Motor neuron (in vitro differentiated cells): ENCODE results near the gene ZNF408. TPM values are rescaled to one million over a fixed set of nuclear protein-coding genes. Genes with fewer than 3 reads are reported as not detected.
"Not testable (repeated sequence)": the region's sequence is repeated elsewhere in the genome, so short reads cannot be mapped to it uniquely, and the experiment has no call there.

Experiments used
- ATAC-seq, 8 experiments: fragments of 200-7000 bp; cut with Tn5 transposase; replicated peaks in 6 of 8; 2 replicates each; pipeline ENCODE4 v1.8.0; 2021; ENCODE audit warnings: mild to moderate bottlenecking in 8 of 8, moderate library complexity in 8 of 8
- H3K27ac ChIP-seq, 2 donors: fragments of 250-450 bp; sonication (Bioruptor Pico); 2 replicates each; pipeline ENCODE4 v1.9.0; 2021; ENCODE audit warnings: antibody characterized with exemption in 2 of 2, mild to moderate bottlenecking in 2 of 2, moderate library complexity in 1 of 2
- H3K4me1 ChIP-seq, 2 donors: fragments of 250-450 bp; sonication (Bioruptor Pico); replicated peaks in 1 of 2; 2 replicates each; pipeline ENCODE4 v1.6.1; 2021; ENCODE audit warnings: antibody characterized with exemption in 2 of 2, mild to moderate bottlenecking in 2 of 2, moderate library complexity in 1 of 2
- H3K4me3 ChIP-seq, 5 donors: fragments of 250-450 bp; sonication (Bioruptor Pico); 2 replicates each; pipeline ENCODE4 v1.9.0; 2021; ENCODE audit warnings: antibody characterized with exemption in 5 of 5, mild to moderate bottlenecking in 5 of 5, moderate library complexity in 4 of 5
- WGBS, 10 experiments: fragments of 450-650 bp; shearing (Covaris generic); methylation state at CpG; one replicate each; pipeline ENCODE4 v1.0.0; 2022; 5-methylcytosine and 5-hydroxymethylcytosine counted together
- in situ Hi-C, 9 experiments: fragments of 400-800 bp; cut with MboI; loops; one replicate each; pipeline ENCODE4 v1.15.0; 2021; ENCODE audit warnings: low sequenced_read_pairs in 9 of 9, low pct_unique_long_range_greater_than_20kb in 2 of 9; ENCODE audit not compliant: unreplicated experiment in 9 of 9
- total RNA-seq, 8 experiments: library from RNA; unstranded; fragments of 300-600 nt; gene quantifications; 2 replicates each; pipeline versions ENCODE4 v1.2.3 to v1.2.4, GENCODE V29; 2022

Gene ZNF408
- total RNA-seq, 8 experiments from 2014 or later: 9.5 to 15.6 (median 12.8) TPM

- Histone ChIP-seq H3K4me3 (no peak overlapping the region), H3K27ac (no peak overlapping the region), H3K4me1 (no peaks in the 10 kb centered on the region)
- in situ Hi-C loops: no loop called here
- no peak for ATAC-seq
- 67 to 95% (median 82%) methylated on average over 1 to 7 of the region's 7 CpGs for WGBS, 10 experiments
These were observed 12.2 kb downstream of the ZNF408 start for GRCh38 chr11:46712874-46713576.

- H3K27ac ChIP-seq, H3K4me3 ChIP-seq, ATAC-seq, H3K4me1 ChIP-seq, in situ Hi-C loops: not testable (repeated sequence)
- 80 to 84% methylated on average over 1 to 2 of the region's 2 CpGs; no CpG with 5 or more reads in 8 of the 10 experiments for WGBS, 10 experiments
These were observed 17.0 kb downstream of the ZNF408 start for GRCh38 chr11:46717825-46718154.

DNA sequence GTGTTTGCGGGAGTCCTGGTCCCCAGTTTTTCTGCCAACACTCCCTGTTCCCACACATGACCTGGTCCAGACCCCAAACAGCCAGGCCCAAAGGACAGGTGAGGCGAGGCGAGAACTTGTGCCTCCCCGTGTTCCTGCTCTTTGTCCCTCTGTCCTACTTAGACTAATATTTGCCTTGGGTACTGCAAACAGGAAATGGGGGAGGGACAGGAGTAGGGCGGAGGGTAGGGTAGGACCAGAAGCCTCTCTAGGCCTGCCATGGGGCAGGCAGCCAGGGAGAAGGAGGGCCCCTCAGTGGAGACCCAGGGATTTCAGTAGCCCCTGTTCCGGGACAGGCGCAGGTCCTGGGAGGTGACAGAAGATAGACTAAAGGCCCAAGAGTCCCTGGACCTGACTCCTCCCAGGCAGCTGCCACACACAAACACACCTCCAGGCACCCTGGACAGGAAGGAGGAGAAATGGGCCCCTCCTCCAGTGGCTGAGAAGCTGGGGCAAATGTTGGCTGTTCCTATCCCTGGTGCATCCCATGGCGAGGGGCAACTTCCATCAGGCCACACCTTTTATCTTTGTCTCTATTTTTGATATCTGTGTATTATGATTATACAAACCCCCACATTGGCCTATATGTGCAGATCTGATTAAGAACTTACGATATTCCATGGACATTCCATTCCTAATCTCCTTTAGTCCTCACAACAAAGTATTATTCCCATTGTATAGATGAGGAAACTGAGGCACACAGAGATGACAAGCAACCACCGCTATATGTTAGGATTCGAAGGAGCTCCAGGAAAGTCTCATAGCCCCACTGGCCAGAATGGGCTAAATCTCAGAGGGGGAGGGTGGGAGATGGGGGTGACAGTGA lies 17.6 kb downstream of the ZNF408 start:
- peak in 2 of 8 experiments; percentile 17 to 25 for ATAC-seq
- Histone ChIP-seq H3K4me1 (peaks cover 0 to 6% of the 10 kb centered on the region in 2 donors), H3K4me3 (no peak overlapping the region), H3K27ac (no peak overlapping the region)
- WGBS, 10 experiments: 85 to 100% (median 100%) methylated on average over 1 to 6 of the region's 11 CpGs; no CpG with 5 or more reads in 3 of the 10 experiments
- in situ Hi-C loops: no loop called here

DNA sequence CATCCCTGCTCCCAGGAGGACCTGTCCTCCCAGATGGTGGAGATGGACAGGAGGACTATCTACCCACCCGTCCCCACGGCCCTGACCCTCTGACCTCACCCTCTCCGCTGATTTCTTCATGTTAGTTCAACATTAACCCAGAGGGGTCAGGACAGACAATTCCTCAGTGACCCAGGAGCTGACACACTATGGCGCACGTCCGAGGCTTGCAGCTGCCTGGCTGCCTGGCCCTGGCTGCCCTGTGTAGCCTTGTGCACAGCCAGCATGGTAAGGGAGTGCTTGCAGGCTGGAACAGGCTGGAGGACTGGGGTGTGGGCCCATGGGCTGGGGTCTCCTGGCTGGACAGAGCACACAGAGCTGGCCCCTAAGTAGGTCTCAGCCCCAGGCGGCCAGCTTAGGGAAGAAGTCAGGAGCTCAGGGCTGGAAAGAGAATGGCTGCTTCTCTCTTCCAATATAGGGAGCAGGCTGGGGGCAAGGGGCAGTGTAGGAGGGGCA lies 18.3 kb downstream of the ZNF408 start, which contains the start of gene F2:
TSS of gene F2 (plus strand) at position 166 of the 495 bp plus-strand sequence. CDS start at position 189, 23 bp downstream.
- in situ Hi-C loops: no loop called here
- no peak within 1 kb of the TSS for H3K4me3 ChIP-seq
- peaks cover 2 to 9% of the 10 kb centered on the region in 2 donors for H3K4me1 ChIP-seq
- 0 to 20% (median 11%) methylated on average over 1 to 4 of the region's 7 CpGs; no CpG with 5 or more reads in 6 of the 10 experiments for WGBS, 10 experiments
- no peak within 1 kb of the TSS for H3K27ac ChIP-seq
- no peak for ATAC-seq

DNA sequence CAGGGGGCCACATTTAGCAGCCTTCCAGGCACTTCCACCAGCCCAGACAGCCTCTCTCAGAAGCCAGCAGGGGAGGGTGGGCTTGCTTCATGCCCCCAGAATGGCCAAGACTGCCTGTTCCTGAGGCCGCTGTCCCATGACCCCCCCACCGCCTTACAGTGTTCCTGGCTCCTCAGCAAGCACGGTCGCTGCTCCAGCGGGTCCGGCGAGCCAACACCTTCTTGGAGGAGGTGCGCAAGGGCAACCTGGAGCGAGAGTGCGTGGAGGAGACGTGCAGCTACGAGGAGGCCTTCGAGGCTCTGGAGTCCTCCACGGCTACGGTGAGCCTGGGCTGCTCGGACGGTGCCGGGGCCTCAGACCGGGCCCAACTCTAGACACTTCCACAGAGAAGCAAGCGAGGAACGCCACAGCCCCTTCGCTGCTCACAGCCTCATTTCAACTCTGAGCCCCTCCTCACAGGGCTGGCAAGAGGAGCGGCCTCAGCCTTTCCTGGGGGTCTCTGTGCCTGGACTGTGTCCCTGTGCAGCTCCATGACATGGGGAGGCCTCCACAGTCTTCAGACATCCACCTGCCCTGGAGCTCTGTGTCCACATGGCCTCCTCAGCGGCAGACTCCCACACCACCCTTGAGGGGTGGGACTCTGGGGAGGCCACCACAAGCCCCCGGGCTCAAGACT lies 18.9 kb downstream of the ZNF408 start:
- WGBS, 10 experiments: 55% methylated on average over 2 of the region's 25 CpGs; no CpG with 5 or more reads in 9 of the 10 experiments
- no peak for ATAC-seq
- Histone ChIP-seq H3K4me1 (peaks cover 6 to 9% of the 10 kb centered on the region in 2 donors), H3K27ac (no peak overlapping the region), H3K4me3 (no peak overlapping the region)
- in situ Hi-C loops: no loop called here

GRCh38 chr11:46721286-46721685 lies 20.5 kb downstream of the ZNF408 start:
- H3K4me3 ChIP-seq: no peak overlapping the region
- no peak for ATAC-seq
- no peak overlapping the region for H3K27ac ChIP-seq
- in situ Hi-C loops: no loop called here
- H3K4me1 ChIP-seq: peaks cover 6 to 9% of the 10 kb centered on the region in 2 donors
- 30 to 100% (median 76%) methylated on average over 1 to 6 of the region's 6 CpGs; no CpG with 5 or more reads in 3 of the 10 experiments for WGBS, 10 experiments

DNA sequence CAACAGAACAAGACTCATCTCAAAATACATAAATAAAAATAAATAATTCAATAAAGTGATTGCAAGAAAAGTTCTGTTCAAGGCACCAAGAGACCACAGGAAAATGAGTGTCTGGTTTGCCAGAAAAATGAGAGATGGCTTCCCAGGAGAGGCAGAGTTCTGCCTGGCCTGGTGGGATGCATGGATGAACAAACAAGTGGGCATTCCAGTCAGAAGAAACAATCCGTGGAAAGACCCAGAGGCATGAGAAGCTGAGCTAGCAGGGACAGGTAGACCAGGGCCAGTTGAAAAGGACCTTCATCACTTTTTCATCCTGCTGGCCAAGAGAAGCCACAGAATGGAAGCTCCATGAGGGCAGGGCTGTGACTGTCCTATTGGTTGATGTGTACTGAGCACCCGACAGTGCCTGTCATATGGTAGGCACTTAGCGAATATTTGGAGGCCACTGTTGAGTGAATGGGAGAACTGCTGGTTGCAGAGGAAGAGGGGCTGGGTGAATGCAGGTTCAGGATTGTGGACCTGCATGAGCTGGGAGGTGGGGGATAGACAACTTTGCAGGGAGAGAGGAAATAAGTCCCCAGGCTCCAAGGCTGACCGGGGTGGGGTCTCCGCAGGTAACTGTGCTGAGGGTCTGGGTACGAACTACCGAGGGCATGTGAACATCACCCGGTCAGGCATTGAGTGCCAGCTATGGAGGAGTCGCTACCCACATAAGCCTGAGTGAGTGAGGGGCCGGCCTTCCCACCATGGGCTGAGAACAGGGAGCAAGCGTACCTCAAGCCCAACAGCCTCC lies 21.9 kb downstream of the ZNF408 start:
- WGBS, 10 experiments: 68 to 100% (median 93%) methylated on average over 1 to 9 of the region's 11 CpGs; no CpG with 5 or more reads in 2 of the 10 experiments
- no peak for ATAC-seq
- Histone ChIP-seq H3K27ac (no peak overlapping the region), H3K4me1 (peaks cover 6 to 9% of the 10 kb centered on the region in 2 donors), H3K4me3 (no peak overlapping the region)
- in situ Hi-C loops: no loop called here

- ATAC-seq: no peak
- Histone ChIP-seq H3K27ac (no peak overlapping the region), H3K4me1 (peaks cover 6 to 9% of the 10 kb centered on the region in 2 donors), H3K4me3 (no peak overlapping the region)
- in situ Hi-C loops: no loop called here
- WGBS, 10 experiments: 88 to 90% methylated on average over 2 to 3 of the region's 8 CpGs; no CpG with 5 or more reads in 8 of the 10 experiments
These were observed 22.5 kb downstream of the ZNF408 start for GRCh38 chr11:46723359-46723680.

- in situ Hi-C loops: no loop called here
- Histone ChIP-seq H3K4me3 (no peak overlapping the region), H3K4me1 (peaks cover 6 to 7% of the 10 kb centered on the region in 2 donors), H3K27ac (no peak overlapping the region)
- 8 to 45% (median 31%) methylated on average over 2 to 4 of the region's 8 CpGs; no CpG with 5 or more reads in 6 of the 10 experiments for WGBS, 10 experiments
- peak; percentile 34 to 97 (median 60) for ATAC-seq
These were observed 23.3 kb downstream of the ZNF408 start for GRCh38 chr11:46724088-46724487.

DNA sequence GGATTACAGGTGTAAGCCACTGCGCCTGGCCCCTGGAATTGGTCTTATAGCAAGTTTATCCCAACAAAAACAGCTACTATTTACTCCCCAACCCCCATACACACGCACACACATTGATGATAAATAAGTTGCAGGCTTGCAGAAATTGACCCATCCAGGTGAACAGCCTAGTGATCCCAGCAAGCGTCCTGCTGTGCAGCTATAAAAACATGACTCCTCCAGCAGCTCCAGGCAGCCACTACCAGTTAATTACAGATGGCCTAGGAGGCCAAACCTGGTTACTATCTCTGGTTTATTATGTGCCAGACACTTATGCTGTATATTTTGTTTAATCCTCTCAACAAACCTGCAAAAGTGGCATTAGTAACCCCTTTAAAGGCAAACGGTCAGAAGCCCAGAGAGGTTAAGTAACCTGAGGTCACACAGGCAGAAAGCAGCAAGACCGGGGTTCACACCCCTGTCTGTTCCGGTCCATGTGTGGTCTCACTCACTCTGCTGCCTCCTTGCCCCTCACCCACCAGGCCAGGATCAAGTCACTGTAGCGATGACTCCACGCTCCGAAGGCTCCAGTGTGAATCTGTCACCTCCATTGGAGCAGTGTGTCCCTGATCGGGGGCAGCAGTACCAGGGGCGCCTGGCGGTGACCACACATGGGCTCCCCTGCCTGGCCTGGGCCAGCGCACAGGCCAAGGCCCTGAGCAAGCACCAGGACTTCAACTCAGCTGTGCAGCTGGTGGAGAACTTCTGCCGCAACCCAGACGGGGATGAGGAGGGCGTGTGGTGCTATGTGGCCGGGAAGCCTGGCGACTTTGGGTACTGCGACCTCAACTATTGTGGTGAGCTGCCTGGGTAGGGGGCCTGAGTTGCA lies 24.7 kb downstream of the ZNF408 start:
- 50 to 100% (median 81%) methylated on average over 1 to 14 of the region's 19 CpGs; no CpG with 5 or more reads in 1 of the 10 experiments for WGBS, 10 experiments
- Histone ChIP-seq H3K4me3 (no peak overlapping the region), H3K27ac (no peak overlapping the region), H3K4me1 (peaks cover 3 to 6% of the 10 kb centered on the region in 2 donors)
- ATAC-seq: no peak
- in situ Hi-C loops: no loop called here

- no peak for ATAC-seq
- 80 to 100% (median 93%) methylated on average over 2 to 11 of the region's 26 CpGs; no CpG with 5 or more reads in 5 of the 10 experiments for WGBS, 10 experiments
- in situ Hi-C loops: no loop called here
- Histone ChIP-seq H3K4me3 (no peak overlapping the region), H3K27ac (no peak overlapping the region), H3K4me1 (peaks cover 3 to 6% of the 10 kb centered on the region in 2 donors)
These were observed 25.5 kb downstream of the ZNF408 start for GRCh38 chr11:46726206-46726862.
